AG04450 (cell line): ENCODE results near the gene COMMD1. TPM values are rescaled to one million over a fixed set of nuclear protein-coding genes. Genes with fewer than 3 reads are reported as not detected.
A peak's percentile ranks its signal among the peaks of the same experiment; 100 is the strongest.

ENCODE experiments used
- CTCF ChIA-PET: fragments of 300-600, 350-600 bp; formaldehyde crosslinking; extraction: SDS; loops from one replicate; lab custom pipeline; 2022; ENCODE audit warnings: antibody characterized with exemption, inconsistent platforms; lab: Charles Lee
- POLR2A ChIA-PET: fragments of 350-600 bp; formaldehyde crosslinking; extraction: SDS; loops from one replicate; lab custom pipeline; 2021; ENCODE audit warnings: antibody characterized with exemption, inconsistent platforms; lab: Yijun Ruan, JAX
- DNase-seq: peaks from one replicate; pipeline ENCODE4 v3.0.0-alpha.2; 2011; ENCODE audit warnings: low read depth, low spot score
- H3K27ac ChIP-seq: one replicate; pipeline ENCODE4 v1.5.1; 2012; ENCODE audit warnings: low read depth, low read length, control low read depth
- H3K27me3 ChIP-seq: one replicate; pipeline ENCODE4 v1.6.0; 2012; ENCODE audit warnings: low read length; ENCODE audit not compliant: control insufficient read depth, insufficient read depth
- H3K4me3 ChIP-seq: 2 replicates; pipeline ENCODE4 v1.5.1; 2011; ENCODE audit warnings: mild to moderate bottlenecking, low read depth, low read length, control low read depth
- H3K9me3 ChIP-seq: 2 replicates; pipeline ENCODE4 v1.5.1; 2012; ENCODE audit warnings: low read length; ENCODE audit not compliant: control insufficient read depth, insufficient read depth
- polyA plus RNA-seq: library from polyadenylated mRNA; depleted of rRNA; stranded (reverse); fragments of >200 nt; gene quantifications from 2 replicates; pipeline ENCODE4 v1.2.3, GENCODE V29; 2011
- TF ChIP-seq, protein P1 (sequence below): IDR thresholded peaks from 2 replicates; pipeline ENCODE4 v1.5.1; 2011; ENCODE audit warnings: low read depth, low read length, control low read depth, inconsistent platforms

Gene COMMD1
- polyA plus RNA-seq, 1 experiment, result 59.9 TPM

DNA sequence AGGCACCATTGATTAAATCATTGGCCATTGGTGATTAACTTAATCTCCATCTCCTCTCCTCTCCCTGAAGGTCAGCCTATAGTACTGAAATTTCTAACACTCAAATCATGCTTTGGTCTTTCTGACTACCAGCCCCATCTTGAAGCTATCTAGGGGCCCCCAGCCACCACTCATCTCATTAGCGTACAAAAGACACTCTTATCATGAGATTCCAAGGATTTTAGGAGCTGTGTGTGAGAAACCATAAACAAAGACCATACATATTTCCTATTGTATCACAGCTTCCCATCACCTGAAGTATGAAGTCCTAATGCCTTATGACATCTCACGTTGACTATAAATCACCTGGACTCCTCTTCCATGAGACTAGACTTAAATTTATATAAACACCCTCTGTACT, 196.4 kb downstream of the COMMD1 start:
- no peak overlapping the region for H3K27ac ChIP-seq
- POLR2A ChIA-PET, result no interaction called here
- TF ChIP-seq, protein P1, sequence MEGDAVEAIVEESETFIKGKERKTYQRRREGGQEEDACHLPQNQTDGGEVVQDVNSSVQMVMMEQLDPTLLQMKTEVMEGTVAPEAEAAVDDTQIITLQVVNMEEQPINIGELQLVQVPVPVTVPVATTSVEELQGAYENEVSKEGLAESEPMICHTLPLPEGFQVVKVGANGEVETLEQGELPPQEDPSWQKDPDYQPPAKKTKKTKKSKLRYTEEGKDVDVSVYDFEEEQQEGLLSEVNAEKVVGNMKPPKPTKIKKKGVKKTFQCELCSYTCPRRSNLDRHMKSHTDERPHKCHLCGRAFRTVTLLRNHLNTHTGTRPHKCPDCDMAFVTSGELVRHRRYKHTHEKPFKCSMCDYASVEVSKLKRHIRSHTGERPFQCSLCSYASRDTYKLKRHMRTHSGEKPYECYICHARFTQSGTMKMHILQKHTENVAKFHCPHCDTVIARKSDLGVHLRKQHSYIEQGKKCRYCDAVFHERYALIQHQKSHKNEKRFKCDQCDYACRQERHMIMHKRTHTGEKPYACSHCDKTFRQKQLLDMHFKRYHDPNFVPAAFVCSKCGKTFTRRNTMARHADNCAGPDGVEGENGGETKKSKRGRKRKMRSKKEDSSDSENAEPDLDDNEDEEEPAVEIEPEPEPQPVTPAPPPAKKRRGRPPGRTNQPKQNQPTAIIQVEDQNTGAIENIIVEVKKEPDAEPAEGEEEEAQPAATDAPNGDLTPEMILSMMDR, result no peak
- no peak overlapping the region for H3K4me3 ChIP-seq
- DNase-seq, result no peak
- H3K9me3 ChIP-seq, result no peaks in the 10 kb centered on the region
- CTCF ChIA-PET, result no interaction called here
- no peaks in the 10 kb centered on the region for H3K27me3 ChIP-seq

DNA sequence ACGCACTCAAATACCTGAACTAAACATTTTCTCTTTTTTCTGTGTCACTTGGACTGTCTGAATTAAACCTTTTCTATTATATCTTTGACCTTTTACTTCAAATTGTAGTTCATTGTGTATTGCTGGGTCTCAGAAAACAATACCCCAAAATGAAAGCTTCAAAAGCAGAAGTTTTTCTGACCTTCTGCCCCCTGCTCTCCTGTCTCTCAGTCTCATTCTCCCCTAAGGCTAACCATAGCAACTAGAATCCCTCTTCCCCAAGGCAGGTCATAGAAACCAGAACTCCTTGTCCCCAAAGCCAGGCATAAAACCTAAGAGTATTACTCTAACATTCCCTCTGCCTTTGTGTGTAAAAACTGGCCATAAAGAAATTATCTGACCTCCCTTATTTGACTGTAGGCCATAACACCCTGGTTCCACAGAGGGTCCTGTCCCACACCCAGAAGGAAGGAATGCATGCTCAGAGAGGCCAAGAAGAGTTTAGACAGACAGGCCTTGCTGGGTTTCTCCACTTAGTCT, 197.0 kb downstream of the COMMD1 start:
- Histone ChIP-seq H3K4me3 (no peak overlapping the region), H3K27me3 (no peaks in the 10 kb centered on the region), H3K9me3 (no peaks in the 10 kb centered on the region), H3K27ac (no peak overlapping the region)
- ChIA-PET POLR2A (no interaction called here), CTCF (interaction anchor here (0.6 kb wide), 1 partner anchor 17 kb away, joined by 3 read pairs; no protein-coding TSS in a partner anchor)
- TF ChIP-seq, protein P1, result no peak
- DNase-seq, result no peak

DNA sequence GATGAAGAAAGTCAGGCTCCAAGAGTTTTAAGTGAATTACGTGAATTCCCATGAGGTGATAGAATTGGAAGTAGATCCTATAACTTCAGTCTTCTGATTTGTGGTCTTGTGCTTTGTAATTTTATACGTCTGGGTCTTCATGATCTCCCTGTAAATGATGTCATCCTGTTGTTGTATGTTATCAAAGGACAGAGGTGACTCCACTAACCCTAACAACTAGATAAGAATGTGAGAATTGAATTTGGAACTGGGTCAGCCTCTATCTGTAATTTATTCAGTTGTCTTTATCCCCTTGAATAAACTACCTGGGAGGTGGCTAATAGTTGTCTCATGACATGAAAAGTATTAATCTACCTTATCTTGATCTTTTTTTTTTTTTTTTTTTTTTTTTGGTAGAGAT, 204.1 kb downstream of the COMMD1 start:
- CTCF ChIA-PET, result no interaction called here

DNA sequence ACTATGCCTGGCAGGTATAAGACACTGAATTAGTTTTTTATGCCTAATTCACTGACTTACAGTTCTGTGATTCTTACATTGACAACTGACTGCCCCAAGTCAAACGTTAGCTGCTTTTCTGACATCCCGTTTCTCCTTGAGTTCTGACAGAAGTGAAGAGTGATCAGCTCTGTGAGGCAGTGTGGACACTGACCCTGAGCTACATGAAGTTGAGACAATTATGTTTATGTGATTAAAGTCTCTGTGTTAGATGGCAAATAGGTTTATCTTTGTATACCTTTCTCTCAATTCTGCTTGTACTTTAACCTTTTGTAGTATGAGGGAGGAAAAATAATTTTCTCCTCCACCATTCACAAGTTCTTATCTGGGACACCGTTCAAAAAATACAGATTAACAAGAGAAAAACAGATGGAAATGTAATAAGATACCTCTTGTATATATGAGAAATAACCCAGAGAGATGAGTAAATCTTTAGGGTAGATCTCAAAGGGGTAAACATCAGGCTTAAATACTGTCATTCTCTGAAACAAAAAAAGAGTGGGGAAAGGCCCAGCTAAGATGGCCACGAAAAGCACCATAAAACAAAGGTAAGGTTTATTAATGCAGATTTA, 205.0 kb downstream of the COMMD1 start:
- CTCF ChIA-PET, result no interaction called here
- DNase-seq, result peak; percentile 8
- POLR2A ChIA-PET, result interaction anchor here (0.6 kb wide), 1 partner anchor 459 kb away, joined by 6 read pairs; no protein-coding TSS in a partner anchor
- Histone ChIP-seq H3K4me3 (no peak overlapping the region), H3K27me3 (no peaks in the 10 kb centered on the region), H3K9me3 (no peaks in the 10 kb centered on the region), H3K27ac (no peak overlapping the region)
- TF ChIP-seq, protein P1, result no peak

More for the DNA sequence above, 204.1 kb downstream of the COMMD1 start:
- Histone ChIP-seq H3K9me3 (no peaks in the 10 kb centered on the region), H3K27me3 (no peaks in the 10 kb centered on the region), H3K27ac (no peak overlapping the region), H3K4me3 (no peak overlapping the region)
- DNase-seq, result no peak
- TF ChIP-seq, protein P1, result no peak
- POLR2A ChIA-PET, result no interaction called here

DNA sequence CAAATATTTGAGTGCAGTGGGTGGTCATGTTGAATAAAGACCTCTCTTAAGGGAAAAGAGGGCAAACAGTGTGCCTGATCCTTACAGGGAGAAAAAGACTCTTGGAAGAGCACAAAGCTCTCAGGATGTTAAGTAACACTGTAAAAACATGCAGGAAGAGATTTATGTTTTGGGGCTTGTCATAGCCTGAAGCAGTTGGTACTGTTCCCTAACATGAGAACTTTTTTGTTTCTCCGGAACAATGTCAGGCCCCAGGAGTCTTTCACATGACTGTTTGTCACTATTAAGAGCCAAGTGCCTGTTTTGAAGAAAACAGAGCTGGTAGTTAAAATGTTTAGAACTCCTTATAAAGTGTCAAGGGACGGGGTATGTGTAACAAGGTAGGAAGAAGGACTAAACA, 206.7 kb downstream of the COMMD1 start:
- ChIA-PET CTCF (no interaction called here), POLR2A (no interaction called here)

More for the DNA sequence above, 206.7 kb downstream of the COMMD1 start:
- Histone ChIP-seq H3K27ac (no peak overlapping the region), H3K27me3 (no peaks in the 10 kb centered on the region), H3K9me3 (no peaks in the 10 kb centered on the region), H3K4me3 (no peak overlapping the region)
- TF ChIP-seq, protein P1, result no peak
- DNase-seq, result no peak
